Measurements from ENCODE around the gene FUT9.

Gene FUT9

GRCh38 chr6:96060249-96060648 lies 44.5 kb downstream of the FUT9 start:
- Histone ChIP-seq H3K9me3 (no peaks in the 10 kb centered on the region), H3K9ac (no peak overlapping the region), H3K4me1 (no peaks in the 10 kb centered on the region), H4K20me1 (no peaks in the 10 kb centered on the region), H3K4me2 (no peak overlapping the region), H3K36me3 (no peaks in the 10 kb centered on the region), H3K27ac (no peak overlapping the region), H3K4me3 (no peak overlapping the region), H3K27me3 (no peaks in the 10 kb centered on the region)
- no peak for TF ChIP-seq Cebpa-rat (IDR thresholded peaks at IDR 0.05)

- no peak overlapping the region for H3K9ac ChIP-seq
- no peak for TF ChIP-seq Cebpa-rat (IDR thresholded peaks at IDR 0.05)
- H3K4me3 ChIP-seq: no peak overlapping the region
- H3K36me3 ChIP-seq: no peaks in the 10 kb centered on the region
- H3K27me3 ChIP-seq: no peaks in the 10 kb centered on the region
- H3K4me1 ChIP-seq: no peaks in the 10 kb centered on the region
- no peak overlapping the region for H3K27ac ChIP-seq
- no peak overlapping the region for H3K4me2 ChIP-seq
- H4K20me1 ChIP-seq: no peaks in the 10 kb centered on the region
- no peaks in the 10 kb centered on the region for H3K9me3 ChIP-seq
Observed at GRCh38 chr6:96065213-96065612, 49.4 kb downstream of the FUT9 start.

- Histone ChIP-seq H3K4me1 (no peaks in the 10 kb centered on the region), H3K4me3 (no peak overlapping the region), H3K9ac (no peak overlapping the region), H3K36me3 (no peaks in the 10 kb centered on the region), H3K27me3 (no peaks in the 10 kb centered on the region), H3K27ac (no peak overlapping the region), H3K4me2 (no peak overlapping the region), H4K20me1 (no peaks in the 10 kb centered on the region), H3K9me3 (no peaks in the 10 kb centered on the region)
- TF ChIP-seq Cebpa-rat (IDR thresholded peaks at IDR 0.05): no peak
Observed at GRCh38 chr6:96066376-96066775, 50.6 kb downstream of the FUT9 start.

- H4K20me1 ChIP-seq: no peaks in the 10 kb centered on the region
- no peak overlapping the region for H3K9ac ChIP-seq
- no peak overlapping the region for H3K4me3 ChIP-seq
- H3K9me3 ChIP-seq: no peaks in the 10 kb centered on the region
- no peak overlapping the region for H3K27ac ChIP-seq
- no peaks in the 10 kb centered on the region for H3K4me1 ChIP-seq
- no peak overlapping the region for H3K4me2 ChIP-seq
- no peak for TF ChIP-seq Cebpa-rat (IDR thresholded peaks at IDR 0.05)
- H3K36me3 ChIP-seq: no peaks in the 10 kb centered on the region
- no peaks in the 10 kb centered on the region for H3K27me3 ChIP-seq
Observed at GRCh38 chr6:96073555-96073954, 57.8 kb downstream of the FUT9 start.

GRCh38 chr6:96074006-96074405 lies 58.2 kb downstream of the FUT9 start:
- no peak overlapping the region for H3K4me2 ChIP-seq
- H3K27me3 ChIP-seq: no peaks in the 10 kb centered on the region
- H3K9me3 ChIP-seq: no peaks in the 10 kb centered on the region
- no peak overlapping the region for H3K4me3 ChIP-seq
- no peak overlapping the region for H3K27ac ChIP-seq
- H3K9ac ChIP-seq: no peak overlapping the region
- no peaks in the 10 kb centered on the region for H3K4me1 ChIP-seq
- no peaks in the 10 kb centered on the region for H4K20me1 ChIP-seq
- TF ChIP-seq Cebpa-rat (IDR thresholded peaks at IDR 0.05): no peak
- H3K36me3 ChIP-seq: no peaks in the 10 kb centered on the region

GRCh38 chr6:96075826-96076225 lies 60.1 kb downstream of the FUT9 start:
- Histone ChIP-seq H3K4me2 (no peak overlapping the region), H3K27ac (no peak overlapping the region), H3K4me1 (no peaks in the 10 kb centered on the region), H3K4me3 (no peak overlapping the region), H3K36me3 (no peaks in the 10 kb centered on the region), H4K20me1 (no peaks in the 10 kb centered on the region), H3K9me3 (no peaks in the 10 kb centered on the region), H3K27me3 (no peaks in the 10 kb centered on the region), H3K9ac (no peak overlapping the region)
- TF ChIP-seq Cebpa-rat (IDR thresholded peaks at IDR 0.05): no peak

- no peak for TF ChIP-seq Cebpa-rat (IDR thresholded peaks at IDR 0.05)
- Histone ChIP-seq H3K9ac (no peak overlapping the region), H3K27me3 (no peaks in the 10 kb centered on the region), H3K4me2 (no peak overlapping the region), H4K20me1 (no peaks in the 10 kb centered on the region), H3K4me1 (no peaks in the 10 kb centered on the region), H3K27ac (no peak overlapping the region), H3K9me3 (no peaks in the 10 kb centered on the region), H3K36me3 (no peaks in the 10 kb centered on the region), H3K4me3 (no peak overlapping the region)
Observed at GRCh38 chr6:96086745-96087144, 71.0 kb downstream of the FUT9 start.

GRCh38 chr6:96089173-96089572 lies 73.4 kb downstream of the FUT9 start:
- Histone ChIP-seq H3K4me2 (no peak overlapping the region), H3K9me3 (no peaks in the 10 kb centered on the region), H3K4me1 (no peaks in the 10 kb centered on the region)

GRCh38 chr6:96094077-96094476 lies 78.3 kb downstream of the FUT9 start:
- Histone ChIP-seq H3K9me3 (no peaks in the 10 kb centered on the region), H3K4me3 (no peak overlapping the region), H4K20me1 (no peaks in the 10 kb centered on the region), H3K27me3 (no peaks in the 10 kb centered on the region), H3K27ac (no peak overlapping the region), H3K36me3 (no peaks in the 10 kb centered on the region), H3K4me1 (no peaks in the 10 kb centered on the region), H3K9ac (no peak overlapping the region), H3K4me2 (no peak overlapping the region)
- no peak for TF ChIP-seq Cebpa-rat (IDR thresholded peaks at IDR 0.05)

More at GRCh38 chr6:96089173-96089572, 73.4 kb downstream of the FUT9 start:
- H3K9ac ChIP-seq: no peak overlapping the region
- no peak for TF ChIP-seq Cebpa-rat (IDR thresholded peaks at IDR 0.05)
- H3K4me3 ChIP-seq: no peak overlapping the region
- H4K20me1 ChIP-seq: no peaks in the 10 kb centered on the region
- no peaks in the 10 kb centered on the region for H3K27me3 ChIP-seq
- no peaks in the 10 kb centered on the region for H3K36me3 ChIP-seq
- H3K27ac ChIP-seq: no peak overlapping the region

GRCh38 chr6:96099069-96099468 lies 83.3 kb downstream of the FUT9 start:
- no peaks in the 10 kb centered on the region for H3K4me1 ChIP-seq
- H3K4me2 ChIP-seq: no peak overlapping the region
- no peak for TF ChIP-seq Cebpa-rat (IDR thresholded peaks at IDR 0.05)
- H3K4me3 ChIP-seq: no peak overlapping the region
- H3K36me3 ChIP-seq: no peaks in the 10 kb centered on the region
- H3K27me3 ChIP-seq: no peaks in the 10 kb centered on the region
- H3K27ac ChIP-seq: no peak overlapping the region
- no peak overlapping the region for H3K9ac ChIP-seq
- H4K20me1 ChIP-seq: no peaks in the 10 kb centered on the region
- H3K9me3 ChIP-seq: no peaks in the 10 kb centered on the region

- no peaks in the 10 kb centered on the region for H3K9me3 ChIP-seq
- no peak overlapping the region for H3K4me2 ChIP-seq
- H4K20me1 ChIP-seq: no peaks in the 10 kb centered on the region
- H3K4me1 ChIP-seq: no peaks in the 10 kb centered on the region
- no peaks in the 10 kb centered on the region for H3K36me3 ChIP-seq
- no peaks in the 10 kb centered on the region for H3K27me3 ChIP-seq
- H3K9ac ChIP-seq: no peak overlapping the region
- no peak overlapping the region for H3K4me3 ChIP-seq
- no peak for TF ChIP-seq Cebpa-rat (IDR thresholded peaks at IDR 0.05)
- no peak overlapping the region for H3K27ac ChIP-seq
Observed at GRCh38 chr6:96101564-96101963, 85.8 kb downstream of the FUT9 start.
